NCI-H2107 (cell line): ENCODE data around the gene SHE.

Experiments
- DNase-seq: peaks from one replicate; lab custom pipeline; 2025; lab: John Stamatoyannopoulos, UW

Gene SHE

GRCh38 chr1:154445040-154445472, 57.2 kb downstream of the SHE start:
- no peak for DNase-seq

DNA sequence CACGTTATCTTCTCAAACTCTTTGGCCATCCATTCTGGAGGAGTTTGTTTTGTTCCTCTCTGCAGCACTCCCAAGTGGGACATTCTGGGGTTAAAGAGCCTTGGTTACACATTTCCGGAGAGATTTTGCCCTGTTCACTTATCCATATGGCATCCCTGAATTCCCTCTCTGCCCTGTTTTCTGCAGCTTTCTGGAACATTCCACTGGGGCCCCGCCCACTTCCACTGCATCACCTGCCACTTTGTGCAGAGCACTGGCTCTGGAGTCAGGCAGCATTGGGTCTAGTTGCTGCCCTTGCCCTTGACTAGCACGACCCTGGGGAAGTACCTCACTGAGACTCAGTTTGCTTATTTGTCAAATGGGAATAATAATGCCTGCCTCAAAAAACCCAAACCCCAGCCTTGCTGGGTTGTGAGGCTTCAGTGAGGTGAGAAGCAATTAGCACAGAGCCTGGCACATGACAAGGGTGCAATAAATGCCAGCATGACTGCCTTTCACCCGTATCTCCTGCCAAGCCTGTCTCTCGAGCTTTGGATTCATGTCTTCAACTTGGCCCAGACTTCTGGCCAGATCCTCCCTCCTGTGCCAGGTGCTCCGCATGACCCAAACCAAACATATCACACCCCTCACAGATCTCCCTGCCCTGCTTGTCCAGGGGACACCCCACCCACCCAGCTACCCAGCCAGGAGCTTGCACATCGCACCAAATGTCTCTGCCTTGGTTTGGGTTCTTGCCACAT, 58.8 kb downstream of the SHE start:
- no peak for DNase-seq

- DNase-seq: no peak
Observed at GRCh38 chr1:154442006-154442740, 60.0 kb downstream of the SHE start.

DNA sequence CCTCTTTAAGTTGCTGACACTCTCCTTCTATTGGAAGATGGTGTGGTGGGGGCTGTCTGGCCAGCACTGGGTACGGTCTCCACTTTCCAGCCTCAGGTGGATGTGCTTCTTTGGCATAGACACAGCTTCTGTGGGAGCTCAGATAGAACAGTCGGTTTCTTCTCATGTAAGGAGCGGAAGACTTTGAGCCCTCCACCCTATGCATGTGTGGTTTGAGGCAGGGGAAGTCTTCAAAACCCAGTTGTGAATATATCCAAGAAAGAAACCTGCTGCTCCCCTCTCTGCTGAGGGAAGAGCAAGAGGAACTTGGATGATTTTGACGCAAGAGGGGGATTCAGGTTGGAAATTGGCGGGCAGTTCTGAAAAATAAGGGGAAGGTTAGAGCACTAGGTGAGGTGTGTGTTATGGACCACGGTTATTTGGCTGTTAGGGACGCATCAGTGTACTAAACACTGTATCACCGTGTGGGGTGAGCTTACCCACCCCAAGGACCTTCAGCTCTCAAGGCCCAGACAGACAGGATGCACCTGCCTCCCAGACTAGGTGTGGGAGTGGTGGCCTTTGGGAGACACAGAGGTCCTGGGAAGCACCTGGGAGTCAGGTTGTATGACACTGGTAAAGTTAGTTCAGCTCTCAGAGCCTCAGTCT, 60.8 kb downstream of the SHE start:
- no peak for DNase-seq

DNA sequence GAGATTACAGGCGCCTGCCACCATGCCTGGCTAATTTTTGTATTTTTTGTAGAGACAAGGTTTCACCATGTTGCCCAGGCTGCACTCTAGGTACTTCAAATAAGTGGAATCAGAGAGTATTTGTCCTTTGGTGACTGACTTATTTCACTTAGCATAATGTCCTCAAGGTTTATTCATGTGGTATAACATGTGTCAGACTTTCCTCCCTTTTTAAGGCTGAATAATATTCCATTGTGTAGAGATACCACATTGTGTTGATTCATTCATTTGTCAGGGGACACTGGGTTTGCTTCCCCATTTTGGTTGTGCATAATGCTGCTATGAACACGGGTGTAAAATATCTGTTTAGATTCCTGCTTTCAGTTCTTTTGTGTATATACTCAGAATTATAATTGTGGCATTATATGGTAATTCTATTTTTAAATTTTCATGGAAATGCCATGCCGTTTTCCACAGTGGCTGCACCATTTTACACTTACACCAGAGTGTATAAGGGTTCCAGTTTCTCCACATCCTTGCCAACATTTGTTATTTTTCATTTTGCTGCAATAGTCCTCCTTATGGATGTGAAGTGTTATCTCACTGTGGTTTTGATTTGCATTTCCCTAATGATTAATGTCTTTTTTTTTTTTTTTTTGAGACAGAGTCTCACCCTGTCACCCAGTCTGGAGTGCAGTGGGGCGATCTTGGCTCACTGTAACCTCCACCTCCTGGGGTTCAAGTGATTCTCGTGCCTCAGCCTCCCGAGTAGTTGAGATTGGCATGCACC, 62.0 kb downstream of the SHE start:
- DNase-seq: no peak

DNA sequence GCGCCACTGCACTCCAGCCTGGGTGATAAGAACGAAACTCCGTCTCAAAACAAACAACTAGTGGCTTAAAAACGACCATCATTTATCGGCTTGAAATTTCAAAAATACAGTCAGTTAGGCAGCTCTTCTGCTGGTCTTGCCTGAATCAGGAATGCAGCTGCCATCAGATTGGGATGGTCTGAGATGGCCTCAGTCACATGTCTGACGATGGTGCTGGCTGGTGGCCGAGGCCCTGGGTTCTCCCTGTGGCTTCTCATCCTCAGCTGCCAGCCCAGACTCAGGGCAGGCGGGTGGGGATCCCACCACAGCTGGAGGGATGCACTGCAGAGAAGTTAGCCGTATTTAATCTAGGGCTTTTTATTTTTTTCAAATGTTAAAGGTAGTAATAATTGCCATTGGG, 65.8 kb downstream of the SHE start:
- no peak for DNase-seq

GRCh38 chr1:154435599-154436200, 66.5 kb downstream of the SHE start:
- no peak for DNase-seq

- no peak for DNase-seq
Observed at GRCh38 chr1:154434346-154435085, 67.7 kb downstream of the SHE start.

GRCh38 chr1:154433161-154433764, 68.9 kb downstream of the SHE start:
- DNase-seq: no peak

DNA sequence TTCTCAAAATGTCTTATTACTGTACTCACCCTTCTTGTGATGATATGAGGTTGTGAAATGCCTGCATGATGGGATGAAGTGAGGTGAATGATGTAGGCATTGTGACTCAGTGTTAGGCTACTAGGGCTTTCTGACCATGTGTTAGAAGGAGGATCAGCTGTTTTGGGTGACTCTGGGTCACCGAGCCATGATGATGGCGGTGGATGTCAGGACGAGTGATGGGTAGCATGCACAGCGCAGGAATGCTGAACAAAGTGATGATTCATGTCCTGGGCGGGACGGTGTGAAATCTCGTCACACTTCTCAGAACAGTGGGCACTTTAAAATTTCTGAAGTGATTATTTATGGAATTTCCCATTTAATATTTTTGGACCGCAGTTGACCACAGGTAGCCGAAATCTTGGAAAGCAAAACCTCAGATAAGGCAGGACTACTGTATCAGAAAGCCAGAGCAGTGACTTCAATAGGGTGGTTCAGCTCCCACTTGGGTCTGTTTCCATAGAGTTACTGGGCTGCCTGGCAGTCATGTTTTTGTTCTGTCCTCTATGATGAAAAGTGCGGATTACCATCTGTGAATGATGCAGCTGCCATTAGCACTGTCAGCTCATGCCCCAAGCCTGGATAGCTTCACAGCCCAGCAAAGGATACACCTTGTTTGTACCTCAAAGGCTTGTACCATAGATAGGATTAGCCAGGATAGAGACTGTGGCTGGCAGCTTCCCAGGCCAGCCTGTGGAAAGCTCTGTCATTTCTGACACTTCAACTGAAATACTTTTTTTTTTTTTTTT, 70.4 kb downstream of the SHE start:
- no peak for DNase-seq

- no peak for DNase-seq
Observed at GRCh38 chr1:154430903-154431302, 71.3 kb downstream of the SHE start.

- DNase-seq: no peak
Observed at GRCh38 chr1:154429841-154430611, 72.2 kb downstream of the SHE start.
